GM12873 (cell line): Measurements from ENCODE around the gene RAD23A.

Experiments used
- TF ChIP-seq, protein P1 (sequence below): IDR thresholded peaks from 2 replicates; pipeline ENCODE4 v1.5.1; 2012; ENCODE audit warnings: low read depth, mild to moderate bottlenecking, moderate library complexity, low read length, control low read depth; ENCODE audit not compliant: insufficient read depth; ENCODE audit errors: missing control alignments

The RAD23A gene

DNA sequence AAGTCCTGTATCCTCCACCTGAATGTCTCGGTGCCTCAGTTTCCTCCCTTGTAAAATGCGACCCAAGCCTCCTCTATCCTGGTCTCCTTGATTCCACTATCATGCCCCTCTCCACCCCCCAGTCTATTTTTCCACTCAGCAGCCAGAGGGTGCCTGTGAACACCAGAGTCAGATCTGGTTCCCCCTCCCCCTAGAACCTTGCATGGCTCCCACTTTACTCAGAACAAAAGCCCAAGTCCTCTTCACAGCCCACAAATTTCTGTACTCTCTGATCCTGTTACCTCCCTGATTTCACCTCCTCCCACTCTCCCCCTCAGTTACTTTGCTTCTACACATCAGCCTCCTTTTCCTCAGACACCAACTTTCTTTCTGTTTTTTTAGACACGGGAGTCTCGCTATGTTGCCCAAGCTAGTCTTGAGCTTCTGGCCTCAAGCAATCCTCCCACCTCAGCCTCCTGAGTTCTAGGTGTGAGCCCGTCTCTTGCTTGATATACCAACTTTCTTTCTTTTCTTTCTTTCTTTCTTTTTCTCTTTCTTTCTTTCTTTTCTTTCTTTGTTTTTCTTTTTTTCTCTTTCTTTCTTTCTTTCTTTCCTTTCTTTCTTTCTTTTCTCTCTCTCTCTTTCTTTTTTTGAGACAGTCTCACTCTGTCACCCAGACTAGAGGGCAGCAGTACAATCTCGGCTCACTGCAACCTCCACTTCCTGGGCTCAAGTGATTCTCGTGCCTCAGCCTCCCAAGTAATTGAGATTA is 24.6 kb downstream of the RAD23A start:
- TF ChIP-seq, protein P1, sequence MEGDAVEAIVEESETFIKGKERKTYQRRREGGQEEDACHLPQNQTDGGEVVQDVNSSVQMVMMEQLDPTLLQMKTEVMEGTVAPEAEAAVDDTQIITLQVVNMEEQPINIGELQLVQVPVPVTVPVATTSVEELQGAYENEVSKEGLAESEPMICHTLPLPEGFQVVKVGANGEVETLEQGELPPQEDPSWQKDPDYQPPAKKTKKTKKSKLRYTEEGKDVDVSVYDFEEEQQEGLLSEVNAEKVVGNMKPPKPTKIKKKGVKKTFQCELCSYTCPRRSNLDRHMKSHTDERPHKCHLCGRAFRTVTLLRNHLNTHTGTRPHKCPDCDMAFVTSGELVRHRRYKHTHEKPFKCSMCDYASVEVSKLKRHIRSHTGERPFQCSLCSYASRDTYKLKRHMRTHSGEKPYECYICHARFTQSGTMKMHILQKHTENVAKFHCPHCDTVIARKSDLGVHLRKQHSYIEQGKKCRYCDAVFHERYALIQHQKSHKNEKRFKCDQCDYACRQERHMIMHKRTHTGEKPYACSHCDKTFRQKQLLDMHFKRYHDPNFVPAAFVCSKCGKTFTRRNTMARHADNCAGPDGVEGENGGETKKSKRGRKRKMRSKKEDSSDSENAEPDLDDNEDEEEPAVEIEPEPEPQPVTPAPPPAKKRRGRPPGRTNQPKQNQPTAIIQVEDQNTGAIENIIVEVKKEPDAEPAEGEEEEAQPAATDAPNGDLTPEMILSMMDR, result no peak

DNA sequence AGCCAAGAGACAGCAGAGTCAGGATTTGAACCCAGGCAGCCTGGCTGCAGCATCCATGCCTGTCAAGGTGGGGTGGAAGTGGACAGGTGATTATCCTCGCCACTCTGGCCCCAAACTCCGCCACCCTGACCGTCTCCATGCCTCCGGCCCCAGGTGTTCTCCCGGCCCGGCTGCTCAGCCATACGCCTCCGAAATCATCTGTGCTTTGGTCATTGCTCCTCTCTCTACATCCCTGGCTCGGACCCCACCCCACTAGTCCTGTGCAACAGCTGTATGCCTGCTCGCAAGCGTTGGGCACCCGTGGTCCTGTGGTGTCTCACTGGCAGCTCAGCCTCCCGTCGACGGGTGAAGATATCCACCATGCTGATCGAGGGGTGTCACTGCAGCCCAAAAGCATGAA is 27.6 kb downstream of the RAD23A start:
- TF ChIP-seq, protein P1, result no peak

DNA sequence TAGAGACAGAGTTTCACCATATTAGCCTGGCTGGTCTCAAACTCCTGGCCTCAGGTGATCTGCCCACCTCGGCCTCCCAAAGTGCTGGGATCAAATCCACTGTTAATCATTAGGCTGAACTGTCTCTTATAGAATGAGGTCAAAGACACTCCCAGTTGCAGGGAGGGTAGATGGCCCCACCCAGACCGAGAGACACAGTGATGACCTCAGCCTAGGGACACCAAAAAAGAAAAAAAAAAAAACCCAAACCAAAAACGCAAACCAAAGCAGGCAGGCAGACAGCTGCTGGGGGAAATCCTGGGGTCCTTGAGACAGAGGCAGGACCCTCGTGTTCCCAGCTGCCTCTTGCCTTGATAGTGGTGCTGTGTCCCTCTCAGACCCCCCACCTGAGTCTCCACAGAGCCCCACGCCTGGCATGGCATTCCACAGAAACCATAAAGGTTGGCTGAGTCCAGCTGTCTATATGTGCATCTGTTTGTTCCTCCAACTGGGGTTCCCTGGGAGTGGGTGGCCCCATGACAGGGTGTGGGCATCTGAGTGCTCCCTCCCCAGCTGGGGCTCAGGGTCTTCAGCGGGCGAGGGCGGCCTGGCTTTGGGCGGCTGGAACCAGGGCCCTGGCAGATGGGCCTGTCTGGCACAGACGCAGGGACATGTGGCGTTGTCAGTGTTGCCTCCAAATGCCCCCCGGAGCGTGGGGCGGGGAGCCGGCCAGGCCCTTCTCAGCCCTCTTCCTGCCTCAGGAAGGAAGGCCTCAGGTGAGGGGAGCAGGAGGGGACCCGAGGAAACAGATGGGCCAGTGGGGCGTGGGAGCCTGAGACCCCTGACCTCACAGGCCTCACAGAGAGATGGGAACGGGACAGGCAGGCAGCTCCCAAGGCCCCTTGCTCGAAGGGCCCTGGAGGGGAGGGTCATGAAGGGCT is 28.9 kb downstream of the RAD23A start:
- TF ChIP-seq, protein P1, result no peak

DNA sequence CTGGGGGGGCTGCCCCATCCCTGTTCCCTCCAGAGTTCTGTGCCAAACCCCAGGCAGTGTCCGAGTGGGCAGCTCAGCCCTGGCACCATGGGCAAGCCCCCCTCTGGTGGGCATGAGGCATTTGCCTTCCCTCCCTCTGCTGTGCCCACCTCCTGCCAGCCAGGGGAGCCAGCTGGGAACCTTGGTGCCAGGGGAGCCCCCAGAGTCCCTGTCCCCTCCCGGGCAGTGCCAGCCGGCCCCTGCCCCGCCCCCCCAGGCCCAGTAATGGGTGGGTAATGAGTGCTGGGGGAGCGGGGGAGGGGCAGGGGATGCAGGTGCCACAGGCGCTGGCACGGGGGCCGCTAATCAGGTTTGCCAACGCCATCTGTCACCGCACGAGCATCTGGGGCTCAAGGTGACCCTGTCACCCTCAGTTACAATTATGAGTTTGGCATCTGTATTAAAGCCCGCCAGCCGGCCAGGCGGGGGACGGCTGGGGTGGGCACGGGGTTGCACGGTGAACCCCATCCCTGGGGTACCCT is 29.6 kb downstream of the RAD23A start:
- TF ChIP-seq, protein P1, result no peak

DNA sequence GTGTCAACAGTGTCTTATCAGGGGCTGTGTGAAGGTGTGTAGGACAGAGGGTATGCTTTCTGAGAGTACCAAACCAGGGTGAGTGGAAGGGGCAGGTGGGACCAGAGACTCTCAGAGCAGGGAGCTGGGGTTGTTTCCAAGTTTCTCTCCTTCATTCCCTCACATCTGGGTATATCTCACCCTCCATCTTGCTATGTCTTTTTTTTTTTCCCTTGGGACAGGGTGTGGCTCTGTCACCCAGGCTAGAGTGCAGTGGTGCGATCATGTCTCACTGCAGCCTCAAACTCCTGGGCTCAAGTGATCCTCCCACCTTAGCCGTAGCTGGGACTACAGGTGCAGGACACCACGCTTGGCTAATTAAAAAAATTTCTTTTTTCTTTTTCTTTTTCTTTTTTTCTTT is 34.3 kb downstream of the RAD23A start:
- TF ChIP-seq, protein P1, result no peak

DNA sequence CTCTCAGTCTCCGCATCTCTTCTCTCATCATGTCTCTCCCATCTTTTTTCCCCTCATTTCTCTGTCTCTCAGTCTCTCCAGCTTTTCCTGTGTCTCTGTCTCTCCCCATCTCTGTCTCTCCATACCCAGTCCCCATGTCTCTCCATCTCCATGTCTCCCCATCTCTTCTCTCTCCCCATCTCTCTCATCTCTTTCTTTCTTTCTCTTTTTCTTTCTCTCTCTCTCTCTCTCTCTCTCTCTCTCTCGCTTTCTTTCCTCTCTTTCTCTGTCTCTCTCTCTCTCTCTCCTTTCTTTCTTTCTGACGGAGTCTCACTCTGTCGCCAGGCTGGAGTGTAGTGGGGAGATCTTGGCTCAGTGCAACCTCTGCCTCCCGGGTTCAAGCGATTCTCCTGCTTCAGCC is 37.0 kb downstream of the RAD23A start:
- TF ChIP-seq, protein P1, result no peak

DNA sequence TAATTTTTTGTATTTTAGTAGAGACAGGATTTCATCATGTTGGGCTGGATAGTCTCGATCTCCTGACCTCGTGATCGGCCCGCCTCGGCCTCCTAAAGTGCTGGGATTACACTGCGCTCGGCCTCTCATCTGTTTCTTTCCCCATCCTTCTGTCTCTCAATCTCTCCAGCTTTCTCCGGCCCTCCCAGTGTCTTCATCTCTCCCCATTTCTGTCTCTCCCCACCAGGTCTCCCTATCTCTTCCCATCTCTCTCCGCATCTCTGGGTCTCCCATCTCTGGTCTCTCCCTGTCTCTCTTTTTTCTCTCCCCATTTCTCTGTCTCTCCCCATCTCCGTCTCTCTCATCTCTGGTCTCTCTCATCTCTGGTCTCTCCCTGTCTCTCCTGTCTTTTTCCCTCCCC is 37.4 kb downstream of the RAD23A start:
- TF ChIP-seq, protein P1, result no peak
